Head of caudate nucleus (tissue), 42 donors: ENCODE data around the gene MYO3B.
"Not testable (repeated sequence)": the region's sequence is repeated elsewhere in the genome, so short reads cannot be mapped to it uniquely, and the experiment has no call there.

Experiments
- DNase-seq, 42 donors: peaks; one replicate each; pipeline versions ENCODE4 v3.0.0 to v3.0.0-alpha.2; 2020 to 2021; ENCODE audit warnings: mixed read lengths in 7 of 42
- intact Hi-C: fragments of 100-400 bp; cut with DNase I; formaldehyde crosslinking; loops from one replicate; pipeline ENCODE4 v1.15.0; 2022

Gene MYO3B

DNA sequence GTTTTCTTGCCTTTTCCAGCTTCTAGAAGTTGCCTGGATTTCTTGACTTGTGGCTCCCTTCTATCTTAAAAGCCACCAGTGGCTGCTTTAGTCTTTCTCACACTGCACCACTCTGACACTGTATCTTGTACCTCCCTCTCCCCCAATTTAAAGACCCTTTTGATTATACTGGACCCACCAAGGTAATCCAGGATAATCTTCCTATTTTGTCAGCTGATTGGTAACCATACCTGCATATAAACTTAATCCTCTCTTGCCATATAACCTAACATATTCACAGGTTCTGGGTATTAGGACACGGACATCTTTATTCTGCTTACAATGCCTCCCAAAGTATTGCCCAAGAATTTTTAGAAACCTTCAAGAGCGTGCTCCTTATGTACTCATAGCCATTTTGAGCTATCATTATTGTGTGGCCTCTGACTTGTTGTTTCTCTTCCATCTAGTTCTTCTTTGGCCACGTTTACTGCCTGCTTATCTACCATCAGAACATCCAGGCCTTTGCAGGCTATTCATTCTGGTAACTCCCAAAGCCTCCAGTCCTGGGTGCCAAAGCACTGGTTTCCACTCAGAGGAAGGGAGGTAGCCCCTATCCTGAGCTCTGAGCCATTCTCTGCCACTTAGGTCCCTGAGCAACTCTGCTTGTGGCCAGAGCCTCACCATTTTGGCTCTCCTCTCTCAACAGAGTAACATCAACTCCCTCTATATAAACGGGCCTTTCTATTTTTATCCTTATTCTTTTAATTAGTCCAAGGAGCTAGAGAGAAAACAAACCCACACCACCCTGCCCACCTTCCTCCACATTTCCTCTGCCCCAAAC lies 70.8 kb downstream of the MYO3B start:
- no peak for DNase-seq
- intact Hi-C loops, result no loop called here

DNA sequence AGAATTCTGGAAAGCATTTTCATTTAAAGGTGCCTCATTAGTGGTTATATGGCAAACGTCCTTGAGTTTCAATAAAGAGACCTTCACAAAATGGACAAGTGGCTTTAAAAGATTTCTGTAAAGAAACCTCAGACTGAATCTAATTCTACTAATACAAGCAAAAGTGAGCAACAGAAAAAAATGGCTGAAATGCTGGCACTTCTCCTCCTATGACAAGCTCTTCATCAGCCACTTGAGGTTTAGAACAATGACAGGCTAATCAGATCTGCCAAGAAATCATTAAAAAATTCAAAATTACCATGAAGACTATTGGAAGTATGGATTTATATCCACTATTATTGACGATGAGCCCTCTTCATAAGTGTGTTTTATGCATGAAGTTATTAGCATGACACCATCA lies 71.8 kb downstream of the MYO3B start:
- intact Hi-C loops, result no loop called here
- DNase-seq, result no peak

DNA sequence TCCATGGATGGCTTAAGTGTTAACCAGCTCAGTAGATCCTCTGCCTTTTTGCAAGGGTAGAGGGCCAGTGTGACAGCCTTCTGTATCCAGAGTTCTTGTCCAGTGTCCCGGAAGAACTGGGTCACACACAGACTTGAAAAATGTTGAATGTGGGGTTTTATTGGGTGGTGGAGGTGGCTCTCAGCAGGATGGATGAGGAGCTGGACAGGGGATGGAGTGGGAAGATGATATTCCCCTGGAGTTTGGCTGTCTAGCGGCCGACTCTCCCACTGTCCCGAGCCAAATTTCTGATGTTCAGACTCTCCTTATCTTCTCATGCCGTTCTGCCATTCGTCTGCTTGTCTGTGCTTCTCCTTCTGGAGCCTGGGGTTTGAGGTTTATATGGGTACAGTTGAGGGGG lies 72.6 kb downstream of the MYO3B start:
- intact Hi-C loops, result no loop called here
- no peak for DNase-seq

DNA sequence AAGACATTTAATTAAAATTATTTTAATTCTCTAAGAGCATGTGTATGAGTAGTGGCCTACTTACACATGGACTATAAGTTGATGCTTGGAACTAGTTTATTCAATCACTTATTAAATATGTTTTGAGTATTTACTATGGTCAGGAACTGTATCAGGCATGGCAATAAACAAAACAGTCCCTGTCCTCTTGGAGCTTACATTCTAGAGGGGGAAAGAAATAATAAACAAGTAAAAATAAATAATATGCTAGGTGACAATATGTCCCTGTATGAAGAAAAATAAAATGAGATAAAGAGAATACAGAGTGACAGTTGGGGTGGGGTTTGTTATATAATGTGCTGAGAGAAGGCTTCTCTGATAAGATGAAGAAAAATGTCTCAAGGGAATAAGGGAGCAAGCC lies 74.5 kb downstream of the MYO3B start:
- intact Hi-C loops, result no loop called here

DNA sequence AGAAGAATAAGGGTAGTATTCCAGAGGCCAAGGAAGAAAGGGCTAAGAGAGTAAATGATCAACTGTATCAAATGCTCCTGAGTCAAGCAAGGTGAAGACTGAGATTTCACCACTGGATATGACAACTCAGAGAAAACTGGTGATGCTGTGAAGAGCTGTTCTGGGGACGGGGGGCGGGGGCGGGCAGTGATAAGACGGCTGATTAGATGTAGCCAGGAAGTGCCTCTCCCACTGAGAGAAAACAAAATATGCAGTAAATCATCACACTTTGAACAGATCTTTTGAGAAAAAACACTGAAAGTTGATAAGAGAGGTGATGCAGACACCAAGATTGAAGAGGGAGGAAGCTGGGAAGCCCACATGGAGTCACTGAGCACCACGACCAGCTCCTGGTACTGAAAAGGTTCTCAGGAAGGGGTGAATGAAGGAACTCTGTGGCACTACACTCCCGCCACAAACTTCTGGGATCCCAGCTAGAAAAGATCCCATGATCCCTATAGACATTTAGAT lies 75.8 kb downstream of the MYO3B start:
- DNase-seq, result no peak
- intact Hi-C loops, result no loop called here

More for the DNA sequence above, 74.5 kb downstream of the MYO3B start:
- DNase-seq, result no peak

DNA sequence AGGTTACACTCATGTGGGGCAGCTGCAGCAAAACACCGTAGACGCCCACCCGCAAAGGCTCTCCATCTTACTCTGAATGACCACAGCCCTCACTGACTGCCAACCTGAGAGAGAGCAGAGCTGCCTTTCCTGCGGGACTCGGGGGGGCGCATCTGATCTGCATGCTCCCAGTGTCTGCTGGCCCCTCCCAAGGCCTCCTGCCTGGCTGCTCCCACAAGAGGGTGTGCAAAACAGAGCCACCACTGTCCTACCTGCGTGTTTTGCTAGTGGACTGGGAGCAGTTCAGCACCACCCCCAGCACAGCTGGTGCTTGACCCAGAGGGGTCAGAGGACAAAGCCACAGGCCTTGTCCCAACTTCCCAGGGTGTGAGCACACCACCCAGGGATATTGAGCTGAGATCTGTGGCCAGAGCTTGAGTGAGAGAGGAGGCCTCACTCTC lies 76.4 kb downstream of the MYO3B start:
- intact Hi-C loops, result no loop called here
- DNase-seq, result no peak

DNA sequence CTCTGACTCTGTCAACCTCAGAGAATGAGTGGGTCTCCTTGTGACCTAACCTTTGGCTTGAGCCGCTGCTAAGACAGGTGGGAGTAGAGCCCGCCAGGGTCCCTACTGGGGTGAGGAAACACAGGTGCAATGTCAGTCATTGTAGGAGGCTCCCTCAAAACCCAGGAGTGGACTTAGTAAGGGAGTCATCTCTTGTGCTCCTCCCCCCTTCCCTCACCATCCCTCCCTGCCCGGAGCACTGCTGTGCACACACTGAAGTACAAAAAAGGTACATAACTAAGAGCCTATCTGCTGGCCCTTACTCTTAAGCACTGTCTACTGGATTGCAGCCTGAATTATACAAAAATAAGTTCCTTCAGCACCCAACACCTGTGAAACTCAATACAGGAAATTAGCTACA lies 77.2 kb downstream of the MYO3B start:
- DNase-seq, result no peak
- intact Hi-C loops, result no loop called here

DNA sequence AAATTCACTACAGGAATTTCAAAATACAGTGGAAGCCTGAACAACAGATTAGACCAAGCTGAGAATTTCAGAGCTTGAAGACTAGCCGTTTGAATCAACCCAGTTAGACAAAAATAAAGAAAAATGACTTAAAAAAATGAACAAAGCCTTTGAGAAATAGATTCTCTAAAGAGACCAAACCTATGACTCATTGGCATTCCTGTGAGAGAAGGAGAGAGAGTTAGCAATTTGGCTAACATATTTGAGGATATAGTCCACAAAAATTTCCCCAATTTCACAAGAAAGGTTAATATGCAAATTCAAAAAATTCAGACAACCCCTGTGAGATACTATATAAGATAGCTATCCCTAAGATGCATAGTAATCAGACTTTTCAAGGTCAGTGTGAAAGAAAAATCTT lies 78.0 kb downstream of the MYO3B start:
- no peak for DNase-seq

DNA sequence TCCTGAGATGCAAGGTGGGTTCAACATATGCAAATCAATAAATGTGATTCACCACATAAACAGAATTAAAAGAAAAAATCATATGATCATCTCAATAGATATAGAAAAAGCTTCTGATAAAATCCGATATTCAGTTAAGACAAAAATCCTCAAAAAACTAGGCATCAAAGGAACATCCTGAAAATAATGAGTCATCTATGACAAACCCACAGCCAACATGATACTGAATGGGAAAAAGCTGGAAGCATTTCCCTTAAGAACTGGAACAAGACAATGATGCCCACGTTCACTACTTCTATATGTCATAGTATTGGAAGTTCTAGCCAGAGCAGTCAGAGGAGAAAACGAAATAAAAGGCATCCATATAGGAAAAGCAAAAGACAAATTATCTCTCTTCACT lies 80.4 kb downstream of the MYO3B start:
- peak in 1 of 42 donors; percentile 15 for DNase-seq
- intact Hi-C loops, result no loop called here

More for the DNA sequence above, 78.0 kb downstream of the MYO3B start:
- intact Hi-C loops, result no loop called here

DNA sequence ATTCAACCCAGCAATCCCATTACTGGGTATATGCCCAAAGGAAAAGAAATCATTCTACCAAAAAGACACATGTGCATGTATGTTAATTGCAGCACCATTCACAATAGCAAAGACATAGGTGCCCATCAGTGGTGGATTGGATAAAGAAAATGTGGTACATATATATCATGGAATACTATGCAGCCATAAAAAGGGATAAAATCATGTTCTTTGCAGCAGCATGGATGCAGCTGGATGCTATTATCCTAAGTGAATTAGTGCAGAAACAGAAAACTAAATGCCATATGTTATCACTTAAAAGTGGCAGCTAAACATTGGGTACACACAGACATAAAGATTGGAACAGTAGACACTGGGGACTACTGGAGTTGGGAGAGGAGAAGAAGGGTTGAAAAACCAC lies 82.2 kb downstream of the MYO3B start:
- intact Hi-C loops, result no loop called here
- DNase-seq, result no peak

DNA sequence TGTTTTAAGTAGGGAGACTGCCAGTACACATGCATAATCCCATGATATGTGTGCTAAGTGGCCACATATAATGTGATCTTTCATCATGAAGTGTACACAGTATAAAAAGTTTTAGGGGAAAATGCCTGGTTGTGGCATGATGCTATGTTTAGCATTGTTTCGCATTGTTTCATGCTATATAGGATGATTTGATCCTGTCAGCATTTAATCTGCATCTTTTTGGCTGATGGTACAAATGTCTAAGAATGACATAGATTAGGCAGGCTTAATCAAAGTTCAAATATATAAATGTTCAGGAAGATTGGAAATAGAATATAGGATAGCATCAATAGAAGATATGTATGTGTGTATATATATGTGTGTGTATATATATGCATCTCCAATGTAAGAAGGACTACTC lies 83.6 kb downstream of the MYO3B start:
- intact Hi-C loops, result no loop called here
- no peak for DNase-seq

DNA sequence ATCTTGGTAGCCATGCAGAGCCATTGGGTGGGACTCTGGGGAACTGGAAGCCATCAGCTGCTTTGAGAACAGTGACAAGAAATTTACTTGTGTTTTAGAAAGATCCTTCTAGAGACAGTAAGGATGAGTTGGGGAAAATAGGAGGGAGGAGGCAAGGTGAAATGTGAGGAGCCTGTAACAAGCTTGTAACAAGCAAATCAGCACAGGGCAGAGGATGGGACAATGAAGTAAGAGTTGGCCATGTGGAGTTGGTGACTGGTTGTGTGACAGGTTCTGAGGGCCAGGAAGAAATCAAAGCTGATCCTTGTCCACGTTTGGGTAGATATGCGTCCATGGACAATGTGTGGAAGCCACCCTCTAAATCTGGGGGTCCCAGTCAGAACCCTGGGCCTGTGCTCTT lies 84.4 kb downstream of the MYO3B start:
- intact Hi-C loops, result no loop called here
- DNase-seq, result no peak

DNA sequence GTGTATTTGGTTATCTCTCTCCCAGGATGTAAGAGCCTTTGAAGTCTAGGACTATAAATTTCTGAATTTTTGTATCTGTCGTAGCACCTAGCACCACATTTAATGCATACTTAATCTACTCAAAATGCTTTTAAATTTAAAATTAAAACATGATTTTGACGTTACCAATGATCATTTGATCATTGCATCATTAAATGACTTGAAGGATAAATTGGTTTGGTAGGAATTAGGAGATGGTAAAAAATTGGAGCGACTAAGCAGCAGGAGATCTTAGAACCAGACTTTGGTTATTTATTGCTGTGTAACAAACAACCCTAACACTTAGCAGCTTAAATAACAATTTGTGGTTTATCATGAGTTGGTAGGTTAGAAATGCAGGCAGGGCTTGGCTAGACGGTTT lies 84.9 kb downstream of the MYO3B start:
- no peak for DNase-seq
- intact Hi-C loops, result no loop called here

DNA sequence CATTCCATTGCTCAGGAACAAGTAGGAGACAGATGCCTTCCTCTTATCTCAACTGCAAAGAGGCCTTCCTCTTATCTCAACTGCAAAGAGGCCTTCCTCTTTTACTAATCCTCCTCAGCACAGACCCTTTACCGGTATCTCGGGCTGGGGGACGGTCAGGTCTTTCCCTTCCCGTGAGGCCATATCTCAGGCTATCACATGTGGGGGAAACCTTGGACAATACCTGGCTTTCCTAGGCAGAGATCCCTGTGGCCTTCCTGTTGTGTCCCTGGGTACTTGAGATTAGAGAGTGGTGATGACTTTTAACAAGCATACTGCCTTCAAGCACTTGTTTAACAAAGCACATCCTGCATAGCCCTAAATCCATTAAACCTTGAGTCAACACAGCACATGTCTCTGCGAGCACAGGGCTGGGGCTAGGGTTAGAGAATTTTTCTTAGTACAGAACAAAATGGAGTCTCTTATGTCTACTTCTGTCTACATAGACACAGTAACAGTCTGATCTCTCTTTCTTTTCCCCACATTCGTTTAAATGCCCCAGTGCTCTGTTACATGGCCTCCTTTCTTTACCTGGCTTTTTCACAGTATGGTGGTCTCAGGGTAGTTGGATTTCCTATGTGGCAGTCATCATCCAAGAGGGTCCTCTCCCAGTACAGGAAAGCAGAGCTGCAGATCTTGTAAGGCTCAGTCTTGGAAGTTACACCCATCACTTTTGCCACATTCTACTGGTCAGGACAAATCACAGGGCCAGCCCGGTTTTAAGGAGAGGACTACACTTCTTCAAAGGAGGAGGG lies 86.0 kb downstream of the MYO3B start:
- DNase-seq, intact Hi-C loops: not testable (repeated sequence)

DNA sequence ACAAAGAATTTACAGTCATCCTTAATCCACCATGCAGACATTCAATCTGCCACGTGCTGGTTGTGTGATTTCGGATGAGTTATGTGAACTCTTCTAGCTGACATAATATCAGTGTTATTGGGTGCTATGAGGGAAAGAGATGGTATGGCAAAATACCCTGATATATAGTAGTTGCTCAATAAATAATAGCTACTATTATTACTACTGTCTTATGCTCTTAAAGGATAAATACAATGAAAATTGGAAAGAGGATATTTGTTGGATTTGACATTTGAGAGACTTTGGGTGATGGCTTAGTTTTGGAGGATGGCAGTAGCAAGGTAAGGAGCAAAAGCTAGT lies 86.5 kb downstream of the MYO3B start:
- intact Hi-C loops, result no loop called here
- no peak for DNase-seq

DNA sequence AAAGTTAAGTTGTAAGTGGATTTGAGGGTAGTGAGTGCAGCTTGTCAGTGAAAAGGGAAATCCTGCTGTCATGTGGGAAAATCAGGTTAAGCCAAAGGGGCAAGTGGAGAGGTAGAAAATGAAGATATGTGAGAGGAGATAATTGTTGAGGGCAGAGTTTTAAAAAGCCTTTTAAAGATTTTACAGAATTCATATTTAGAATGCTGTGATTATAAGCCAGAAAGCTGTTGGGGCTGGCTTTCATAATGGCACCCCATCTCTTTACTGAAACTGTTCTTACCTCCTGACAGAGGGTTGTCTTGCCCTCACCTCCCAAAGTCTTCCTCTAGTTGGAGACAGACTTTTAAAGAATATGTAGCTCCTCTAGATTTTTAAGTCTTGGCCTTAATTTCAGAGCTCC lies 86.9 kb downstream of the MYO3B start:
- no peak for DNase-seq
- intact Hi-C loops, result no loop called here

DNA sequence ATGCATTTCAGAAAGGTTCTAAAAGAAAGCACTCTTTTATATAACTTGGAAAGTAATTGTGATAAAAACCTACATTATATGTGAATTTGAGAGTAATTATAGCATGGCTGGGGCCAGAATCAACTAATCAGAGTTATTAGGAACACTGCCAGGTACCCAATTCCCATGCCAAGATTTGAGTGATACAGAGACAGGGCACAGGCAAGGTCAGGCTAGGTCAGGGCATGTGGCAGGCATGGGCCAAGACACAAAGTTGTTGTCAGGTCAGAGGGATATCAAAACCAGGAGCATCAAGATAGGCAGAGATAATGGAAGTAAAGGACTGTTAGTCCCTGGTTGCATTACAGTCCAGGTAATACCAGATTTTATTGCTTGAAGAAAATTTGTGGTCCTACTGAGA lies 87.4 kb downstream of the MYO3B start:
- no peak for DNase-seq
- intact Hi-C loops, result no loop called here

DNA sequence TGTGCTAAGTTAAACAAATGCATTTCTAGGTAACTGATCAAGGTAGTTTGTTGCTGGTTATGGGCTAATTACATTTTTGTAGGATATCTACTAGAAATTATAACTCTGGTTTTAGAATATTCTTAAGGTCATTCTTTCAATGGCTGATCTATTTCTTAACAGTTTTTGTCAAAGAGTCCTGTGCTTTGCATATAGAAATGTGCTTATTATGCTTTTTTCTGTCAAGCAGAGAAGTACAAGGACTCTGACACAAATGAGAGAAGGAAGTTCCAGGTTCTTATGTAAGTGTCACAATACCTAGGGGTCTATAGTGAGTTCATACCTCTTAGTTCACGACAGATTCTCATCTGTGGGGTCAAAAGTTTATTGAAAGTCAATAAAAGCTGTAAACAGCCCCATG lies 88.4 kb downstream of the MYO3B start:
- no peak for DNase-seq
- intact Hi-C loops, result no loop called here

DNA sequence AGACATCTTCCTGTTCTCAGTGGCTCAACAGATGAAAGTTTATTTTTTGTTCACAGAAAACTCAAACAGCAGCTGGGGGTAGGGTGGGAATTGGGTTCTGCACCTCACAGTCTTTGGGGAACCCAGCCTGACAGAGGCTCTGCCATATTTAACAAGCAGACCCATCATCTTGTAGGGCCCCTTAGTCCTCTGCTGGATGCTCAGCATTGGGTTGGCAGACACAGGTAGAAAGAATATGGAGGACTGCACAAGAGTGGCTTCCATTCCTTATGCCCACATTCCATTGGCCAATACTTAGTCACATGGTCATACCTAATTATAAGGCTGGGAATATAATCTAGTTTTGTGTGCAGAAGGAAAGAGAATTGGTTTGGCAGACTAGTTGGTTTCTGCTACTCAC lies 89.1 kb downstream of the MYO3B start:
- no peak for DNase-seq
- intact Hi-C loops, result no loop called here

DNA sequence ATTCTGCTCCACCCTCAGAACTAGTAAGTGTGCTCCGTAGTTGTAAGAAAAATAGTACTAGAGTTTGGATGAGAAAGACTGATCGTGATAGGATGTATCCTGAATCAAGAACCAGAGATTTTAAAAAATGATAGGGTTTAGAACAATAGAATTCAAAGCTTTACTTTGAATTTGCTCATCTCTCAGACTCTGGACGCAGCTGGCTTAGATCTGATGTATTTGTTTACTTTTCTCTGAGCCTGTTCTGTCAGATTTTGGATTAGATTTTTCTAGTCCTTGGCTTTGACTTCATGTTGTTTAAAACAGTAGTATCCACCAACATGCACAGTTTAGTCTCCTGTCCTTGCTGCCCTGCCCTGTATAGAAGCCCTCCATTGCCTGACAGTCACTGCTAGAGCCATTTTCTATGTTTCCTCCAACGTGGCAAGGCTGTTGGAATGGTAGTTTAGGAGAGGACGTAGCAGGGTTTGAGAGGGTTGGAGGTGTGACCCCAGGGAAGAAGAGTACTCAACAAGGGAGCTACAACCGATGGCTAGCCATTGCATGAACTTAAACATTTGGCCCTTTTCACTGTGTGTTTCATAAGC lies 92.4 kb downstream of the MYO3B start:
- DNase-seq, result no peak
- intact Hi-C loops, result no loop called here
